ENCODE data around the gene WIPF3. TPM values are rescaled to one million over a fixed set of nuclear protein-coding genes. Genes with fewer than 3 reads are reported as not detected.
"Not testable (repeated sequence)": the region's sequence is repeated elsewhere in the genome, so short reads cannot be mapped to it uniquely, and the experiment has no call there.

The WIPF3 gene
- total RNA-seq, 1 donor from 2014 or later = 4.7 TPM

DNA sequence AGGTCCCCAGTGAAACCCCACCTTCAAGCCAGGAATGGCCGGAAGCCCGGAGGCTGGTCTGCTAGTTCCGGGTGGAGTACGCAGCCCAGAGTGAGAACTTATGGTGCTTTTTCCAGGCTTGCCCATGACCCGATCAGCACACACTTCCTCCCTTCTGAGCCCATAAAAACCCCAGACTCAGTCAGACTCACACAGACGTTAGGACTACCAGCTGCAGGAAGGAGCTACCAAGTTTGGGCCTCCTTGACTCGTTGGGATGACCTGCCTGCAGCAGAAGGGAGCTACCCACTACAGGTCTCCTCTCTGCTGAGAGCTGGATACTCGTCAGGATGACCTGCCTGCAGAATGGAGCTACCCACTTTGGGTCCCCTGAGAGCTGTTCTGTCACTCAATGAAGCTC, 144.2 kb downstream of the WIPF3 start:
- Histone ChIP-seq H3K4me1 (ENCODE audit: control insufficient read depth in 3 of 3, insufficient read depth in 3 of 3, low read length in 3 of 3) (peaks cover 0 to 7% (median 6%) of the 10 kb centered on the region in 3 donors), H3K36me3 (ENCODE audit: control insufficient read depth in 3 of 3, insufficient read depth in 3 of 3, low read length in 3 of 3) (peaks cover 0 to 2% (median 0%) of the 10 kb centered on the region in 3 donors)

DNA sequence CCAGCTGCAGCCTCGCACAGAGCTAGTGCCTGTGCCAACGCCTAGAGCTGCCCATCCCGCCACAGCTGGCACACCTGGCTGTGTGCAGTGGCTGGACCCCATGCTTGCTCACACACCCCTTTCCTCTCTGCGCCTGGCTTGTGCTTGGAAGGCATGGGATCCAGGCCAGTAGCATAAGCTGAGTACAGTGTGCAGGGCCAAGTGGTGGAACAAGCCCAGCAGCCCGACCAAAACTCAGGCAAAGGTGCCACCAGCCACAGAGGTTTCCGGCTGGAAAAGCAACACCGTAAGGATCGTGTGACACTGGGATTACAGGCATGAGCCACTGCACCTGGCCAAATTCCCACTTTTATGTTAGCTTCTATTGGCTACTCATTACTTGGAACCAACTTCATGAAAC, 144.9 kb downstream of the WIPF3 start:
- Histone ChIP-seq H3K27ac (ENCODE audit: low read depth, low read length) (no peak overlapping the region), H3K9ac (ENCODE audit: low read depth in 1 of 3, low read length in 3 of 3) (no peak overlapping the region), H3K9me3 (ENCODE audit: control insufficient read depth in 3 of 3, low read length in 3 of 3) (no peaks in the 10 kb centered on the region), H3K36me3 (ENCODE audit: control insufficient read depth in 3 of 3, insufficient read depth in 3 of 3, low read length in 3 of 3) (peaks cover 0 to 2% (median 0%) of the 10 kb centered on the region in 3 donors), H3K4me3 (ENCODE audit: low read length in 3 of 3) (no peak overlapping the region), H3K27me3 (ENCODE audit: control insufficient read depth in 3 of 3, insufficient read depth in 3 of 3, low read length in 3 of 3) (no peaks in the 10 kb centered on the region), H3K4me1 (ENCODE audit: control insufficient read depth in 3 of 3, insufficient read depth in 3 of 3, low read length in 3 of 3) (peaks cover 0 to 9% (median 6%) of the 10 kb centered on the region in 3 donors)

More for the DNA sequence above, 144.2 kb downstream of the WIPF3 start:
- Histone ChIP-seq H3K27me3 (ENCODE audit: control insufficient read depth in 3 of 3, insufficient read depth in 3 of 3, low read length in 3 of 3) (no peaks in the 10 kb centered on the region), H3K27ac (ENCODE audit: low read depth, low read length) (no peak overlapping the region), H3K9ac (ENCODE audit: low read depth in 1 of 3, low read length in 3 of 3) (no peak overlapping the region), H3K4me3 (ENCODE audit: low read length in 3 of 3) (no peak overlapping the region), H3K9me3 (ENCODE audit: control insufficient read depth in 3 of 3, low read length in 3 of 3) (no peaks in the 10 kb centered on the region)

DNA sequence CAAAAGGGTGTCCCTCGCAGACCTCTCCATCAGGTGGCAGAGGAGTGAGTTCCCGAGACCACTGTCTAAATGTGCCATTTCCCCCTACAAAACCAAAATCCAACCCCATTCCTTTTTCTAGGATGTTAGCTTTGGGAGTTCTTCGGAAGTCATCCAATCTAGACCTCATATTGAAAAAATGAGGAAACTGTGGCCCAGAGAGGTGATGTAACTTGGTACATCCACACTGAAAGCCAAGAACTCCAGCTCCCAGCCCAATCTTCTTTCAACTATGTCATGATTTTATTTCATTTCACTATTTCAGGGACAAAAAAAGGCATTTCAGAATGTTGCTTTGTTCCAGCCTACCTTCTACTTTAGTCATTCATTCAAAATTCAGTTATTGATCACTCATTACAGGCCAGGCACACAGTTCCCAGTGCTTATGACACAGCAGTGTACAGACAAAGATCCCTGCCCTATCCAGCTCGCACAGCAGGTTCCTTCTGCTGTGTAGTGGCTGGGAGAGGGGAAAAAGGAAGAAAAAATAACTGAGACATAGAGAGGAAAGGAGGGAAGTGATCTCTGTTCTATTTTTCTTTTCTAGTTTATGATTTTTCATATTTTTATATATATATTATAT, 147.5 kb downstream of the WIPF3 start:
- Histone ChIP-seq H3K36me3 (ENCODE audit: control insufficient read depth in 3 of 3, insufficient read depth in 3 of 3, low read length in 3 of 3) (peaks cover 0 to 2% (median 0%) of the 10 kb centered on the region in 3 donors), H3K27ac (ENCODE audit: low read depth, low read length) (no peak overlapping the region), H3K27me3 (ENCODE audit: control insufficient read depth in 3 of 3, insufficient read depth in 3 of 3, low read length in 3 of 3) (no peaks in the 10 kb centered on the region), H3K9ac (ENCODE audit: low read depth in 1 of 3, low read length in 3 of 3) (no peak overlapping the region), H3K4me3 (ENCODE audit: low read length in 3 of 3) (no peak overlapping the region), H3K4me1 (ENCODE audit: control insufficient read depth in 3 of 3, insufficient read depth in 3 of 3, low read length in 3 of 3) (peaks cover 0 to 9% (median 6%) of the 10 kb centered on the region in 3 donors), H3K9me3 (ENCODE audit: control insufficient read depth in 3 of 3, low read length in 3 of 3) (no peaks in the 10 kb centered on the region)

- no peaks in the 10 kb centered on the region for H3K9me3 ChIP-seq (ENCODE audit: control insufficient read depth in 3 of 3, low read length in 3 of 3)
- H3K36me3 ChIP-seq (ENCODE audit: control insufficient read depth in 3 of 3, insufficient read depth in 3 of 3, low read length in 3 of 3) = peaks cover 0 to 2% (median 0%) of the 10 kb centered on the region in 3 donors
- H3K4me1 ChIP-seq (ENCODE audit: control insufficient read depth in 3 of 3, insufficient read depth in 3 of 3, low read length in 3 of 3) = peaks cover 0 to 9% (median 6%) of the 10 kb centered on the region in 3 donors
- H3K27ac ChIP-seq (ENCODE audit: low read depth, low read length) = no peak overlapping the region
- no peaks in the 10 kb centered on the region for H3K27me3 ChIP-seq (ENCODE audit: control insufficient read depth in 3 of 3, insufficient read depth in 3 of 3, low read length in 3 of 3)
- no peak overlapping the region for H3K9ac ChIP-seq (ENCODE audit: low read depth in 1 of 3, low read length in 3 of 3)
- H3K4me3 ChIP-seq (ENCODE audit: low read length in 3 of 3) = no peak overlapping the region
Measured at GRCh38 chr7:29955075-29955792, 148.9 kb downstream of the WIPF3 start.

DNA sequence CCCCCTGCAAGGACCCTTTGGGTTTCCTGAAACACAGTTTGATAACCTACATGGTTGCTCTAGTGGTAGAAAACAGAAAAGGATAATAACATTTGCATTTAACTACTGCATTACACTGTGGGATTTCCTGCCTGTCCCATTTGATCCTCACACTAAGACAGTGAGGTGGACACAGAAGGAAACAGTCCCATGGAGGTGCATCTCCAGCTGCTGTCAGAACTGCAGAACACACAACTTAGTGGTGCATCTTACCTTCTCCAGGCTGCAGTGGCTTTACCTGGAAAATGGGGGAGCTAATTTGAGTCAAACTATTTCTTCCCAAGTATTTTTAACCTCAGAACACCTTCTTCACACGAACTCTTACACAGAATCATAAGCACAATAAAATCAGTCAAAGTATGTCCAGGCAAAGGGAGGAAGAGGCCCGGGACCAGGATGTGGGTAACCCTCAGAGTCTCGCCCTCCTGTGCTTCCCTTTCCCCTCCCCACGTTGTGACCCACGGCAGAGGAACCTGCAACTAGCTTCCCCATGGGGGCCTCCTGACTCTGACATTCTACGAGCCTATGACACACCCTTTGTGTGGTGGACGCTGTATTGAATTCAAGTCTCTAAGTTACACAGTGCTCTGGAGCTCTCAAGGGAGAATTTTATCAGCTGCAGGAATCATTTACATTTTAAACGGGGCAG, 149.6 kb downstream of the WIPF3 start:
- Histone ChIP-seq H3K27ac (ENCODE audit: low read depth, low read length) (no peak overlapping the region), H3K36me3 (ENCODE audit: control insufficient read depth in 3 of 3, insufficient read depth in 3 of 3, low read length in 3 of 3) (peaks cover 0 to 2% (median 0%) of the 10 kb centered on the region in 3 donors), H3K4me1 (ENCODE audit: control insufficient read depth in 3 of 3, insufficient read depth in 3 of 3, low read length in 3 of 3) (peaks cover 0 to 8% (median 5%) of the 10 kb centered on the region in 3 donors), H3K4me3 (ENCODE audit: low read length in 3 of 3) (no peak overlapping the region), H3K27me3 (ENCODE audit: control insufficient read depth in 3 of 3, insufficient read depth in 3 of 3, low read length in 3 of 3) (no peaks in the 10 kb centered on the region), H3K9me3 (ENCODE audit: control insufficient read depth in 3 of 3, low read length in 3 of 3) (no peaks in the 10 kb centered on the region), H3K9ac (ENCODE audit: low read depth in 1 of 3, low read length in 3 of 3) (no peak overlapping the region)

DNA sequence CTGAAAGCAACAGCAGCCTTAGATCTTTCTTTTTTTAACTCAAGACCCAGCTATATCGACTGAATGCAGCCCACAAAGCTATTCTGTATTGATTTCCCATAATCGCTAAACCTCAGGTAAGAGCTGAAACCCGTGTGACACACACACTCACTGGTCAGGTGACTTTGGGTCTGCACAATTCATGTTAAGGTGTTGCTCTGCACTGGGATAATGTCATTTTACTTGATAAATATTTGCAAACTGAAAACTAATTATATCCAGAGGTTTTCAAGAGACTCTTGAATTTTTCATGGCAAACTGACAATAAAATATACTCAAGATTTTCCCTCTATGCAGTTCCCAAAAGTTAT, 150.2 kb downstream of the WIPF3 start:
- Histone ChIP-seq H3K4me3 (ENCODE audit: low read length in 3 of 3) (no peak overlapping the region), H3K9me3 (ENCODE audit: control insufficient read depth in 3 of 3, low read length in 3 of 3) (no peaks in the 10 kb centered on the region), H3K27me3 (ENCODE audit: control insufficient read depth in 3 of 3, insufficient read depth in 3 of 3, low read length in 3 of 3) (no peaks in the 10 kb centered on the region), H3K36me3 (ENCODE audit: control insufficient read depth in 3 of 3, insufficient read depth in 3 of 3, low read length in 3 of 3) (peaks cover 0 to 2% (median 0%) of the 10 kb centered on the region in 3 donors), H3K27ac (ENCODE audit: low read depth, low read length) (no peak overlapping the region), H3K4me1 (ENCODE audit: control insufficient read depth in 3 of 3, insufficient read depth in 3 of 3, low read length in 3 of 3) (peaks cover 0 to 4% (median 0%) of the 10 kb centered on the region in 3 donors), H3K9ac (ENCODE audit: low read depth in 1 of 3, low read length in 3 of 3) (no peak overlapping the region)

DNA sequence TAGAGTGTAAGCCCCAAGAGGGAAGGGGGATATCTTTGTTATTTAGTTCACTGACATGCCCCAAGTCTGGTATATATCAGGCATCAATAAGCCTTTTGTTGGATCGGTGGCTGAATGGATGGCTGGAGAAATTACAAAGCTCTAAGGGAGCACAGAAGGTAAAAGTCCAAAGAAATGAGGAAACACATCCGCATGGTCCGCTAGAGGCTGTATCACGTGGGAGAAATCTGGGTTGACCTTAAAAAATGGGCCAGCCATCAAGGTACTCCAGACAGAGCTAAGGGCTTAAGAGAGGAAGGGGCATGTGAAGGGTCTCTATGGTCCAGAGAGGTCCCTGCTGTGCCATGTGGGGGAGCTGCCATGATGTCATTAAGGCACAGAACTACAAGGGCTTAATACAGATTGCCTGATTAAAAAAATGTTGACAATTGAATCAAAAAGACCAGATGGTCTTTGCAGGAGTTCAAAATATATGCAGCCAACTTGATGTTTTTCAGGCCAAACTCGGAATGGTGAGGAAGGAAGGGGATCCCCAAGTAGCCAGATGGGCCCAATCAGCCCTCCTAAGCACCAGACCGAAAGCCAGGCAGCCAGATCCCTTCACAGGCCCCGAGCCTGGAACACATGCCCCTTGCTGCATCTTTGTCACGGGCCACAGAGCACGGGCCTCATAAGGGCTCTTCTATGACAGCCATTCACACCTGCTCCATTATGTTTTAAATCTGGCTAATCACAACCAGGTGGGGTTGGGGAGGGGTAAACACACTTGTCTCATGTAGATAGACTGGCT, 151.4 kb downstream of the WIPF3 start:
- Histone ChIP-seq H3K36me3 (ENCODE audit: control insufficient read depth in 3 of 3, insufficient read depth in 3 of 3, low read length in 3 of 3) (no peaks in the 10 kb centered on the region), H3K9me3 (ENCODE audit: control insufficient read depth in 3 of 3, low read length in 3 of 3) (no peaks in the 10 kb centered on the region), H3K9ac (ENCODE audit: low read depth in 1 of 3, low read length in 3 of 3) (no peak overlapping the region), H3K4me3 (ENCODE audit: low read length in 3 of 3) (no peak overlapping the region), H3K4me1 (ENCODE audit: control insufficient read depth in 3 of 3, insufficient read depth in 3 of 3, low read length in 3 of 3) (peaks cover 0 to 4% (median 0%) of the 10 kb centered on the region in 3 donors), H3K27me3 (ENCODE audit: control insufficient read depth in 3 of 3, insufficient read depth in 3 of 3, low read length in 3 of 3) (no peaks in the 10 kb centered on the region), H3K27ac (ENCODE audit: low read depth, low read length) (no peak overlapping the region)

DNA sequence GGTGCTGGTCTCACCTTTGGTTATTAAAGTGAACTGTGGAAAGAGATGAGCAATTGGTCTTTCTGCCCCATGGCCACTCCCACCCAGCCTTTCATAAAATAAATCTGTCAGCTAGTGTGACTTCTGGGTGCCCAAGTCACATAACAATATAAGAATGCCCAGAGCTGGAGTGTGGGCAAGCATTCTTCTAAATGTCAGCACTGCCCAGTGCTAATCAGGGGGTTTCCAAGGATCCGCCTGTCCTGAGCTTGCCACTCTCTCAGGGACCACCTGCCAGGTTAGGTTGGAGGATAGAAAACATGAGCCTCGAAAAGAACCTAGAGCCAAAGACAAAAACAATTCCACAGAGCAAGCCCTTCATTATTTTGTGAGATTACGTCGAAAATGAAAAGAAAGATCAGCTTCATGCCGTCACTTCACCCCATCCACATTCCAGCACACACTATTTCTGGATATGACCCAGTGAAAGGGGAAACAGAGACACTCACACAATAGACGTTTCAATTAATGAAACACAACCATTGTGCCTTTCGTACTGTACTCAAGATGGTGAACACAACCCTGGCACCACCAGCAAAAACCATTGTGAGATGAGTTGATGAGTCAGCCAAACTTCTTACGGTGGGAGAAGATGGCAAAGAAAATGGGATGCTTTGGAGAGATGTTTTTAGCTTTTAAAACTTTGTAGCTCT, 152.5 kb downstream of the WIPF3 start:
- peaks cover 0 to 4% (median 0%) of the 10 kb centered on the region in 3 donors for H3K4me1 ChIP-seq (ENCODE audit: control insufficient read depth in 3 of 3, insufficient read depth in 3 of 3, low read length in 3 of 3)
- H3K27me3 ChIP-seq (ENCODE audit: control insufficient read depth in 3 of 3, insufficient read depth in 3 of 3, low read length in 3 of 3) = no peaks in the 10 kb centered on the region
- H3K4me3 ChIP-seq (ENCODE audit: low read length in 3 of 3) = no peak overlapping the region

GRCh38 chr7:29961611-29962010, 155.3 kb downstream of the WIPF3 start:
- H3K4me1 ChIP-seq (ENCODE audit: control insufficient read depth in 3 of 3, insufficient read depth in 3 of 3, low read length in 3 of 3); H3K9ac ChIP-seq (ENCODE audit: low read depth in 1 of 3, low read length in 3 of 3); H3K27me3 ChIP-seq (ENCODE audit: control insufficient read depth in 3 of 3, insufficient read depth in 3 of 3, low read length in 3 of 3); H3K9me3 ChIP-seq (ENCODE audit: control insufficient read depth in 3 of 3, low read length in 3 of 3); H3K27ac ChIP-seq (ENCODE audit: low read depth, low read length); H3K4me3 ChIP-seq (ENCODE audit: low read length in 3 of 3); H3K36me3 ChIP-seq (ENCODE audit: control insufficient read depth in 3 of 3, insufficient read depth in 3 of 3, low read length in 3 of 3): not testable (repeated sequence)

More for the DNA sequence above, 152.5 kb downstream of the WIPF3 start:
- Histone ChIP-seq H3K9ac (ENCODE audit: low read depth in 1 of 3, low read length in 3 of 3) (no peak overlapping the region), H3K9me3 (ENCODE audit: control insufficient read depth in 3 of 3, low read length in 3 of 3) (no peaks in the 10 kb centered on the region), H3K36me3 (ENCODE audit: control insufficient read depth in 3 of 3, insufficient read depth in 3 of 3, low read length in 3 of 3) (no peaks in the 10 kb centered on the region), H3K27ac (ENCODE audit: low read depth, low read length) (no peak overlapping the region)

All from skeletal muscle tissue (tissue), 4 donors.